ENCODE data around the gene RELL2. TPM values are rescaled to one million over a fixed set of nuclear protein-coding genes. Genes with fewer than 3 reads are reported as not detected.

RELL2 gene
- total RNA-seq, 2 experiments from 2014 or later, result 31.4 to 35.6 TPM

GRCh38 chr5:141637767-141638419 is 1.1 kb downstream of the RELL2 start:
- ATAC-seq (peak; percentile 55), DNase-seq (peak; percentile 81)
- Mint-ChIP-seq H3K4me3 (peak overlapping the region; percentile 86), H3K4me1 (ENCODE audit: low read depth) (peaks cover 49% of the 10 kb centered on the region), H3K9me3 (no peaks in the 10 kb centered on the region), H3K36me3 (ENCODE audit: low read depth) (peaks cover 48% of the 10 kb centered on the region), H3K27me3 (no peaks in the 10 kb centered on the region), H3K27ac (peak overlapping the region; percentile 90)
- ChIA-PET POLR2A (interaction anchor here (0.9 to 6.5 kb wide), 9 partner anchors 10 to 332 kb away, joined by 3 to 30 read pairs (median 15); partner anchors contain the start of genes DIAPH1 and FCHSD1), CTCF (interaction anchor here (0.8 to 4.2 kb wide), 15 partner anchors 11 to 241 kb away, joined by 3 to 83 read pairs (median 14); partner anchors contain the start of genes DIAPH1 and FCHSD1)
- intact Hi-C loops (cut with micrococcal nuclease), result loop anchor here (5.0 kb wide), 1 partner anchor 46 kb away; no protein-coding TSS in a partner anchor
- peak; percentile 68 for TF ChIP-seq CTCF (IDR thresholded peaks at IDR 0.05)

- H3K4me3 Mint-ChIP-seq, result peak overlapping the region; percentile 86
- H3K9me3 Mint-ChIP-seq, result no peaks in the 10 kb centered on the region
- H3K4me1 Mint-ChIP-seq (ENCODE audit: low read depth), result peaks cover 49% of the 10 kb centered on the region
- intact Hi-C loops (cut with micrococcal nuclease), result loop anchor here (5.0 kb wide), 1 partner anchor 46 kb away; no protein-coding TSS in a partner anchor
- CTCF ChIA-PET, result interaction anchor here (1.4 to 4.2 kb wide), 7 partner anchors 12 to 71 kb away, joined by 5 to 83 read pairs (median 16); partner anchors contain the start of genes DIAPH1 and FCHSD1
- no peaks in the 10 kb centered on the region for H3K27me3 Mint-ChIP-seq
- ATAC-seq (no peak), DNase-seq (no peak)
- H3K27ac Mint-ChIP-seq, result peak overlapping the region; percentile 90
- POLR2A ChIA-PET, result interaction anchor here (1.4 to 6.5 kb wide), 4 partner anchors 9 to 211 kb away, joined by 3 to 28 read pairs (median 21); partner anchors contain the start of gene FCHSD1
- H3K36me3 Mint-ChIP-seq (ENCODE audit: low read depth), result peaks cover 48% of the 10 kb centered on the region
- no peak for TF ChIP-seq CTCF (IDR thresholded peaks at IDR 0.05)
These were observed 2.0 kb downstream of the RELL2 start for GRCh38 chr5:141638771-141639170.

GRCh38 chr5:141639357-141640050 is 2.7 kb downstream of the RELL2 start:
- TF ChIP-seq CTCF (IDR thresholded peaks at IDR 0.05), result no peak
- ChIA-PET POLR2A (interaction anchor here (1.5 to 6.5 kb wide), 3 partner anchors 9 to 48 kb away, joined by 4 to 28 read pairs (median 27); no protein-coding TSS in a partner anchor), CTCF (interaction anchor here (3.7 to 4.2 kb wide), 3 partner anchors 23 to 47 kb away, joined by 14 to 83 read pairs (median 24); no protein-coding TSS in a partner anchor)
- ATAC-seq (no peak), DNase-seq (no peak)
- peaks cover 43% of the 10 kb centered on the region for H3K36me3 Mint-ChIP-seq (ENCODE audit: low read depth)
- H3K27ac Mint-ChIP-seq, result peak overlapping the region; percentile 90
- intact Hi-C loops (cut with micrococcal nuclease), result loop anchor here (5.0 kb wide), 1 partner anchor 47 kb away; no protein-coding TSS in a partner anchor
- peak overlapping the region; percentile 86 for H3K4me3 Mint-ChIP-seq
- H3K27me3 Mint-ChIP-seq, result no peaks in the 10 kb centered on the region
- no peaks in the 10 kb centered on the region for H3K9me3 Mint-ChIP-seq
- H3K4me1 Mint-ChIP-seq (ENCODE audit: low read depth), result peaks cover 43% of the 10 kb centered on the region

GRCh38 chr5:141640051-141640415 is 3.2 kb downstream of the RELL2 start:
- CTCF ChIA-PET, result interaction anchor here (0.8 to 4.0 kb wide), 2 partner anchors 11 to 48 kb away, joined by 3 to 24 read pairs; partner anchors contain the start of gene FCHSD1
- DNase-seq (no peak), ATAC-seq (no peak)
- Mint-ChIP-seq H3K27me3 (no peaks in the 10 kb centered on the region), H3K27ac (no peak overlapping the region), H3K9me3 (no peaks in the 10 kb centered on the region), H3K4me3 (no peak overlapping the region), H3K36me3 (ENCODE audit: low read depth) (peaks cover 40% of the 10 kb centered on the region), H3K4me1 (ENCODE audit: low read depth) (peaks cover 38% of the 10 kb centered on the region)
- POLR2A ChIA-PET, result interaction anchor here (1.0 to 6.5 kb wide), 3 partner anchors 9 to 48 kb away, joined by 4 to 28 read pairs (median 5); partner anchors contain the start of gene FCHSD1
- intact Hi-C loops (cut with micrococcal nuclease), result no loop called here
- no peak for TF ChIP-seq CTCF (IDR thresholded peaks at IDR 0.05)
